Fibroblast of the aortic adventitia (primary cell): ENCODE results near the gene LRMDA. TPM values are rescaled to one million over a fixed set of nuclear protein-coding genes. Genes with fewer than 3 reads are reported as not detected.

ENCODE experiments used
- DNase-seq: peaks from one replicate; pipeline ENCODE4 v3.0.0-alpha.2; 2010; ENCODE audit warnings: low read depth
- H3K4me3 ChIP-seq: 2 replicates; pipeline ENCODE4 v1.5.1; 2011; ENCODE audit warnings: low read depth, mild to moderate bottlenecking, control low read depth, low read length, moderate library complexity
- CTCF ChIP-seq: IDR thresholded peaks from 2 replicates; pipeline ENCODE4 v1.5.1; 2011; ENCODE audit warnings: mild to moderate bottlenecking, low read length, control low read depth, inconsistent platforms; ENCODE audit not compliant: insufficient read depth
- total RNA-seq: library from RNA; depleted of rRNA; stranded (reverse); fragments of >200 nt; gene quantifications from 2 replicates; pipeline ENCODE4 v1.2.3, GENCODE V29; 2012; ENCODE audit warnings: low replicate concordance

Gene LRMDA
- total RNA-seq, 1 donor, result 6.3 TPM

GRCh38 chr10:75730847-75731246 is 299.4 kb downstream of the LRMDA start:
- no peak for DNase-seq
- H3K4me3 ChIP-seq, result no peak overlapping the region
- no peak for TF ChIP-seq CTCF

- H3K4me3 ChIP-seq, result no peak overlapping the region
- no peak for DNase-seq
- TF ChIP-seq CTCF, result no peak
These were observed 301.9 kb downstream of the LRMDA start for GRCh38 chr10:75733135-75733890.

GRCh38 chr10:75736151-75736640 is 304.8 kb downstream of the LRMDA start:
- no peak overlapping the region for H3K4me3 ChIP-seq
- TF ChIP-seq CTCF, result no peak
- no peak for DNase-seq

GRCh38 chr10:75736889-75737579 is 305.6 kb downstream of the LRMDA start:
- no peak for TF ChIP-seq CTCF
- no peak overlapping the region for H3K4me3 ChIP-seq
- no peak for DNase-seq

- TF ChIP-seq CTCF, result no peak
- no peak overlapping the region for H3K4me3 ChIP-seq
- DNase-seq, result no peak
These were observed 306.1 kb downstream of the LRMDA start for GRCh38 chr10:75737580-75737949.

GRCh38 chr10:75738924-75739323 is 307.5 kb downstream of the LRMDA start:
- no peak for DNase-seq
- no peak for TF ChIP-seq CTCF
- no peak overlapping the region for H3K4me3 ChIP-seq
